GM18861 (cell line): ENCODE data around the gene DUSP7.

Experiments used
- ATAC-seq: cut with Tn5 transposase; IDR thresholded peaks from one replicate; pipeline ENCODE4 v1.9.1; 2021; ENCODE audit not compliant: unreplicated experiment

DUSP7 gene

GRCh38 chr3:52068730-52069129 is 12.4 kb upstream of the DUSP7 start:
- no peak for ATAC-seq

GRCh38 chr3:52068055-52068571 is 11.7 kb upstream of the DUSP7 start:
- ATAC-seq = no peak

- no peak for ATAC-seq
Measured at GRCh38 chr3:52067526-52067925, 11.2 kb upstream of the DUSP7 start.

- no peak for ATAC-seq
Measured at GRCh38 chr3:52067046-52067445, 10.7 kb upstream of the DUSP7 start.

- no peak for ATAC-seq
Measured at GRCh38 chr3:52065264-52065756, 8.9 kb upstream of the DUSP7 start.

- no peak for ATAC-seq
Measured at GRCh38 chr3:52064561-52064960, 8.2 kb upstream of the DUSP7 start.

- ATAC-seq = no peak
Measured at GRCh38 chr3:52063026-52063723, 6.8 kb upstream of the DUSP7 start.

GRCh38 chr3:52062505-52062904 is 6.1 kb upstream of the DUSP7 start:
- no peak for ATAC-seq

GRCh38 chr3:52061121-52061910 is 4.9 kb upstream of the DUSP7 start:
- no peak for ATAC-seq

GRCh38 chr3:52059781-52060180 is 3.4 kb upstream of the DUSP7 start:
- ATAC-seq = no peak

- ATAC-seq = no peak
Measured at GRCh38 chr3:52057812-52058495, 1.6 kb upstream of the DUSP7 start.

GRCh38 chr3:52056968-52057811 is 819 bp upstream of the DUSP7 start:
- ATAC-seq = peak; percentile 57

GRCh38 chr3:52055537-52056351 is 627 bp downstream of the DUSP7 start:
- peak; percentile 15 for ATAC-seq

- ATAC-seq = no peak
Measured at GRCh38 chr3:52054661-52055511, 1.5 kb downstream of the DUSP7 start.

GRCh38 chr3:52053307-52054304 is 2.8 kb downstream of the DUSP7 start:
- ATAC-seq = no peak

GRCh38 chr3:52052831-52053306 is 3.5 kb downstream of the DUSP7 start:
- no peak for ATAC-seq

GRCh38 chr3:52051444-52051843 is 4.9 kb downstream of the DUSP7 start:
- no peak for ATAC-seq
